VCaP (cell line): ENCODE results near the gene CDH4.

Experiments
- H3K27ac ChIP-seq: fragments of 450-650 bp; 2 replicates; pipeline ENCODE4 v1.5.1; 2017
- TF ChIP-seq, protein P1 (sequence below): fragments of 450-650 bp; conservative IDR thresholded peaks from 2 replicates; pipeline ENCODE4 v1.5.1; 2017; ENCODE audit warnings: mild to moderate bottlenecking, moderate library complexity

The CDH4 gene

GRCh38 chr20:61561111-61561830 is 309.2 kb downstream of the CDH4 start:
- TF ChIP-seq, protein P1, sequence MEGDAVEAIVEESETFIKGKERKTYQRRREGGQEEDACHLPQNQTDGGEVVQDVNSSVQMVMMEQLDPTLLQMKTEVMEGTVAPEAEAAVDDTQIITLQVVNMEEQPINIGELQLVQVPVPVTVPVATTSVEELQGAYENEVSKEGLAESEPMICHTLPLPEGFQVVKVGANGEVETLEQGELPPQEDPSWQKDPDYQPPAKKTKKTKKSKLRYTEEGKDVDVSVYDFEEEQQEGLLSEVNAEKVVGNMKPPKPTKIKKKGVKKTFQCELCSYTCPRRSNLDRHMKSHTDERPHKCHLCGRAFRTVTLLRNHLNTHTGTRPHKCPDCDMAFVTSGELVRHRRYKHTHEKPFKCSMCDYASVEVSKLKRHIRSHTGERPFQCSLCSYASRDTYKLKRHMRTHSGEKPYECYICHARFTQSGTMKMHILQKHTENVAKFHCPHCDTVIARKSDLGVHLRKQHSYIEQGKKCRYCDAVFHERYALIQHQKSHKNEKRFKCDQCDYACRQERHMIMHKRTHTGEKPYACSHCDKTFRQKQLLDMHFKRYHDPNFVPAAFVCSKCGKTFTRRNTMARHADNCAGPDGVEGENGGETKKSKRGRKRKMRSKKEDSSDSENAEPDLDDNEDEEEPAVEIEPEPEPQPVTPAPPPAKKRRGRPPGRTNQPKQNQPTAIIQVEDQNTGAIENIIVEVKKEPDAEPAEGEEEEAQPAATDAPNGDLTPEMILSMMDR = no peak
- no peak overlapping the region for H3K27ac ChIP-seq

- H3K27ac ChIP-seq = no peak overlapping the region
- TF ChIP-seq, protein P1 = no peak
Measured at GRCh38 chr20:61562491-61562890, 310.4 kb downstream of the CDH4 start.

- TF ChIP-seq, protein P1 = no peak
- no peak overlapping the region for H3K27ac ChIP-seq
Measured at GRCh38 chr20:61562897-61563504, 310.9 kb downstream of the CDH4 start.

- TF ChIP-seq, protein P1 = no peak
- no peak overlapping the region for H3K27ac ChIP-seq
Measured at GRCh38 chr20:61564628-61565027, 312.6 kb downstream of the CDH4 start.

GRCh38 chr20:61565791-61566190 is 313.7 kb downstream of the CDH4 start:
- TF ChIP-seq, protein P1 = no peak
- no peak overlapping the region for H3K27ac ChIP-seq

DNA sequence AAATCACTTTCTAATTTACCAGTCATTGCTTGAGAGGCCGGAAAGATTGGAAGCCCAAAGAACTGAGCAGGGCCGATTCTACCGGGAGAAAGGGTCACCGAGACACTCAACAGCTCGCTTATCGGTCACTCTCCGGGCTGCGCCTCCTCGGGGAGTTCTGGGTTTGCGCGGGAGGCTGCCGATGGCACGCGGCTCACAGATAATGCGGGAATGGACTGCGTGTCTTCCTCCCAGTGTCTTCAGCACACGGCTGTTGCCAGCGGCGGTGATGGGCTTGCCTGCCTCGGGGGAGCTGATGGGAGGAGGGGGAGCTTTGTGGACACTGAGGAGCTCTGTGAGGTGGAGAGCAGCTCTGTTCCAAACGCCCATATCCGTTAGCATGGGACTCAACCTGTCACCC is 314.6 kb downstream of the CDH4 start:
- TF ChIP-seq, protein P1 = no peak
- H3K27ac ChIP-seq = no peak overlapping the region

- no peak overlapping the region for H3K27ac ChIP-seq
- TF ChIP-seq, protein P1 = no peak
Measured at GRCh38 chr20:61567204-61567603, 315.1 kb downstream of the CDH4 start.
